Myocyte (in vitro differentiated cells): ENCODE measurements around the gene TBC1D9B. TPM values are rescaled to one million over a fixed set of nuclear protein-coding genes. Genes with fewer than 3 reads are reported as not detected.

Source experiments
- total RNA-seq: library from RNA; depleted of rRNA; stranded (reverse); fragments of >200 nt; gene quantifications from 2 replicates; pipeline ENCODE4 v1.2.3, GENCODE V29; 2014

Gene TBC1D9B
- total RNA-seq, 1 donor from 2014 or later: 82.2 TPM

Other genes with a start within 250 kb of the TBC1D9B start
- not detected in 2 replicates for gene CBY3, start 226.9 kb downstream of the TBC1D9B start, total RNA-seq
- gene CANX, start 208.9 kb downstream of the TBC1D9B start, total RNA-seq: 522 and 641 TPM in 2 replicates
- gene MAML1, start 175.1 kb downstream of the TBC1D9B start, total RNA-seq: 13.8 and 14.0 TPM in 2 replicates
- gene LTC4S, start 113.9 kb downstream of the TBC1D9B start, total RNA-seq: 0.94 and 1.0 TPM in 2 replicates
- 125 and 135 TPM in 2 replicates for gene MGAT4B, start 101.0 kb downstream of the TBC1D9B start, total RNA-seq
- gene SQSTM1, start 87.0 kb downstream of the TBC1D9B start, total RNA-seq: 551 and 593 TPM in 2 replicates
- gene MRNIP, start 49.1 kb downstream of the TBC1D9B start, total RNA-seq: 22.5 and 30.1 TPM in 2 replicates
- gene RNF130, start 163.9 kb upstream of the TBC1D9B start, total RNA-seq: 32.4 and 36.8 TPM in 2 replicates